Hepatic stellate cell (primary cell): ENCODE measurements around the gene HRH3.

Experiments used
- DNase-seq: peaks from one replicate; pipeline ENCODE4 v3.0.0; 2011; ENCODE audit warnings: low spot score

The HRH3 gene

DNA sequence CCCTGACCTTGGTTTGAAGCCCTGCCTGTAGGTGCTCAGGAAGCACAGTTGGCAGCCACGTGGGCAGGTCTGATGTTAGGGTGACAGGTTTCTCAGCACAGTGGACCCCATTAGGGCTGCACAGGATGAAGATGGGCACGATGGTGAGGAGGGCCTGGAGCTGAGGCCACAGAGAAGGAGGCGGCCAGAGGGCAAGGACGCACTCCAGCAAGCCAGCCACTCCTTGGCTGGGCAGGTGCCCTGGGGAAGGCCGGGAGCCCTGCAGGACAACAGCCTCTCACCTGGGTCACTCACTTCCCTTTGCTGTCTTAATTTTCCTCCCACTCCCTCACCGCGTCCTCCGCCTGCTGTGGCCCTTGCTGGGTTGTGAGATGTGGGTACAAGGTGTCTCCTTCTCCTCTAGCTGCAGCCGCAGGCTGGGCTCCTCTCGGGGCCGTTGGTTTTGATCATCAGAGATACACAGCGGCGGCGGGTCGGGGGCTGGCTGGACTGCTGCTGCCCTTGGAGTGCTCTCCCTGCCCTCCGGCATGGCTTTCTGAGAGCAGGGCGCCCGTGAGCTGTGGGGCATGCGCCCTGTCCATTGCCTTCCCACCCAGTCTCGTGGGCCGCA is 23.9 kb upstream of the HRH3 start:
- no peak for DNase-seq

DNA sequence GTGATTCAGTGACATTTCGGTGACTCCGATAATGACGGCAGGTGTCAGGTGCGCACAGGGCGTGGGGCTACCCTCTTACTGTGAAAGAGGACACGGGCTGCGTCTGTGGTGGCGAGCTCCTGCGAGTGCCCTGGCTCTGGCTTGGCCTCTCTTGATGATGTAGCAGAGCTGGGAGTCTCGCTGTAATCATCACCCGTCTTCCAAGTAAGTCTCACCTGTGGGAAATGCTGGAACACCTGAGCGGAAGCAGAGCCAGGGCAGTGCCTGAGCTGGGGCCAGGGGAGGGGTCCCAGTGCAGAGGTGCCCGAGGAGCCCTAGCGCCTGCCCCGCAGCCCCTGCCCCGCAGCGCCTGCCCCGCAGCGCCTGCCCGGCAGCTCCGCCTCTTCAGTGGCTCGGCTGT is 23.0 kb upstream of the HRH3 start:
- no peak for DNase-seq

DNA sequence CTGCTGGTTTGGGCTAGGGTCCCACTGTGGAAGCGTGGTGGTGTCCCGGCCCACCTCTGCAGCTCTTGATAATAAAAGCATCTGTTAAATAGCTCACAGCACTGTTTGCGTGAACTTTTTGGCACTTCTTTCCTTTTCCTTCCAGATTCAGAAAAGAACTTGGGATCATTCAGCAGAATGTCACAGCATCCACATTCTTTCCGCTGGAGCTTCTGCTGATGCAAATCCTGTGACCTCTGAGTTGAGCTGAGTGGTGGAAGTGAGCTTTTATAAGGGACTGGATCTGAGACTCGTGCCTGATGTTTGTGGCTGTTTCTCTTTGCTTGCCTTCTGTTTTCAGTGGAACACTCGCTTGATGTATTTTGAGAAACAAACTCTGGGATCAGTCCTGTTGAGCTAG is 22.1 kb upstream of the HRH3 start:
- no peak for DNase-seq

DNA sequence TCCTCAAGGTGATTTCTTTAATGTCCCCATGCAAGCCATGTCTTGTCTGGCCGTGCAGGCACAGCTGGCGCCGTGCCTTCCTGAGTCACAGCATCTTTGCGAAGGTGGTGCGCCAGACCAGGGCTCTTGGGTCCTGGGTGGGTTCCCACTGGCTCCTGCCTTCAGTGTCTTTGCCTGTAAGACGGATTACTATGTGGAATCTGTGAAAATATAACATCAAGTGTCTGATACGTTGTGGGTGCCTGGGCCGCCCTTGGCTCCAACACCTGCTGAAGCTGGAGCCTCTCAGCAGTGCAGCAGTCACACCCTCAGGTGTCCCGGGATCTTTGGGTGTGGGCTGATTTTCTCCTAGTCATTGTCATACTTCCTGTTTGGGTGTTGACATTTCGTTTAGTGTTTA is 21.4 kb upstream of the HRH3 start:
- DNase-seq, result no peak

DNA sequence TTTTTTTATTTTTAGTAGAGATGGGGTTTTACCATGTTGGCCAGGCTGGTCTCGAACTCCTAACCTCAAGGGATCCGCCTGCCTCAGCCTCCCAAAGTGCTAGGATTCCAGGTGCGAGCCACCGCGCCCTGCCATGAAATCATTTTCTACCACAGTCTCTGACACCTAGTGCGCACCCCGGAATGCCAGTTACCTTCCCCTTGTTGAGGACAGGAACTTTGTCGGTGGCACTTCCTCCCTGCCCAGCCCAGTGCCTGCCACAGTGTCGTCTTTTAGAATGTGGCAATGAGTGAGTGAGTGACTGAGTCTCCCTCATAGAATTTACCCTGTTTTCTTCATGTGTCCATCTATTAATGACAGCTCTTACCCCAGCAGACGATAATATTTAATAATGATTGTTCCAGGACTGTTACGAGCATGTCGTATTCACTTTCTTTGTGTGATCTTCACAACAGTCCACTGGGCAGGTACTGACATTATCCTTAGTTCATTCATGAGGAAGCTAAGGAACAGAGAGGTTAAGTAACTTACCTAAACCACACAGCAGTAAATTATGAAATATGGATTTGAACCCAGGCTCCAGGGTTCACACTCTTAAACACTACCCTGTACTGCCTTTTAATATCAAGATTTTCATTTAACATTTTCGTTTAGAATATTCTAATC is 20.1 kb upstream of the HRH3 start:
- no peak for DNase-seq

DNA sequence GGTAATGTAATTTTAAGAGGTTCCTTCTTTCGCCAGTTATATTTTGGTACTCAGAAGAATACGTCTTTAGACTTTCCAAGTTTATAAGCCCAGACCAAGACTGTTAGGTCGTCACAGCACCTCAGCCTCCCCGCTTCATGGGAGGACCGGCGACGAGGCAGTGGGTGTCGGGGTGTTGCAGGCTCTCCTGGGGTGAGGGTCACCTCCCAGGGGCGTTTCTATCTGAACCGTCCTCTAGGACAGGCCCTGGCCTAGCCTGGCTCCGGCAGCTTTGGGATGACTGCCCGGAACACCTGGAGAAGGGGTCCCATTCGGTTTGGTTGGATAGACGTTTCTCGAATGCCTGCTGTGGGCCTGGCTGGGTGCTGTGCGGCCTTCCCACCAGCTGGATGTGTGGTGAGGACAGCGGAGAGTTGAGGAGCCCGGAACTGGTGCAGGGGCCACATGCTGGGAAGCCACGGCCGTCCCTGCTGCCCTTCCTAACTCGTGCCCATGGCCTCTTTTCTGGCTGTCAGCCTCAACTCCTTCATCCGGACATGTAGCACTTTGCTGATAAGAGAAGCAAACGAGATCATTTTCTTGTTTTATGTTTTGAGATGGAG is 19.3 kb upstream of the HRH3 start:
- DNase-seq, result peak; percentile 46

DNA sequence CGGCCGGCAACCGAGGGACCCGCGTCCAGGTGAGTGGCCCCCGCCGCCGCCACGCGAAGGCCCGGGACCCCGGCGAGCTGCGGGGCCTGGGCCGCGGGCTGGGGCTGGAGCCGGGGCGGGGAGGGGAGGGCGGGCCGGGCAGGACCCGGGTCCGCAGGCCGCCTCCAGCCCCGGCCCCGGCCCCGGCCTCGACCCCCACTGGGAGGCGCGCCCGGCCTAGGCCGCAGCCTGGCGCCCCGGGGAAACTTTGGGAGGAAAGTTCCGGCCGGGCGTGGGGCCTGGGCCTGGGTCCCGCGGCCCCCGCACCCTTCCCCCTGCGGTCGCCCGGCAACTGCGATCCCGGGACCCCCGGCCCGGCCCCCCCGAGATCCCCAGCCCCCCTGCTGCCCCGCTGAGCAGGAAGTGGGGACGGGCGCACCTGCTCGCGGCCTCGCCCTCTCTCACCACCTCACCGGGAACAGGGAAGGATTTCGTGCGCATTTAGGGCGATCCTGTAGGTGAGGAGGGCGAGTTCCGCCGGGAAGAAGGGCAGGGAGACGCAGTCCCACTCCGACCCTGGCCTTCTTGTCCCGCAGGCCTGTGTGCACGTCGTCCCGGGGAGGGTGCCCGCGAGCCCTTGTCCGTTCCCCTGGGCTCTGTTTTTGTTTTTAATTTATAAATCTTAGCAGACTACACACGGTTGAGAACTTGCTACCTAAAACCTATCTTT is 18.6 kb upstream of the HRH3 start:
- DNase-seq, result peak; percentile 55

DNA sequence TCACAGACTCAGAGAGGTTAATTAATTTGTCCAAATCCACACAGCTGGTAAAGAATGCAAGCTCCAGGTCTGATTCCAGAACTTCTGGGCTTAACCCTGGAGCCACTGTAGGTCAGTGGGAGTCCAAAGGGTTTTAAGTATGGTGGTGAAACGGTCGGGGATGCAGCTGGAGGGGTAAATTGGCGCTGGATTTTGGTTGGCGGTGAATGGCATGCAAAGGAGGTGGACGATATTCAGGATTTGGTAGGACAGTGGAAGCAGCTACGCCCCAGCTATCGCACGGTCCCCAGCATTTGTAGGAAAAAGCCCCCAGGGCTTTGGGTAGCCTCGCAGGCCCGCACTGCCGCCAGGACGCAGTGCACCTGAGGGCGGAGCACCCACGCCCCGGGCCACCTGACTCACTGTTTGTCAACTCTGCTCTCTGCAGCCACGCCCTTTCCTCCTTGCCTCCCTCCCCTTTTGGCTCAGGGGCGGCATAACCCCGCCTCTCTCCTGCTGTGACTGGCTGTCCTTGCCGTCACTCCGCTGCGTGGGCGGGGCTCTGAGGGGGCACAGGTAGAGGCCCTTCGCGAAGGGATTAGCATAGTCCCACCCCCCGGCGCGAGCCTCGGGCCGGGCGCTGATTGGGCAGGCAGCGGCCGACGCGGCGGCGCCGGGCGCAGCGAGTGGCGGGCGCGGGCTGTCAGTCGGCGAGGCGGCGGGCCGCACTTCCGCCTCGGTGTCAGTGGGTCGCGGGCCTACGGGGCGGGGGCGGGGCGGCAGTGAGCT is 17.9 kb upstream of the HRH3 start, which contains the start of gene OSBPL2:
Gene OSBPL2, plus strand, starts transcription at position 721 of the 768 bp plus-strand sequence. CDS start 17,664 bp downstream, outside the sequence.
- DNase-seq, result peak; percentile 100

DNA sequence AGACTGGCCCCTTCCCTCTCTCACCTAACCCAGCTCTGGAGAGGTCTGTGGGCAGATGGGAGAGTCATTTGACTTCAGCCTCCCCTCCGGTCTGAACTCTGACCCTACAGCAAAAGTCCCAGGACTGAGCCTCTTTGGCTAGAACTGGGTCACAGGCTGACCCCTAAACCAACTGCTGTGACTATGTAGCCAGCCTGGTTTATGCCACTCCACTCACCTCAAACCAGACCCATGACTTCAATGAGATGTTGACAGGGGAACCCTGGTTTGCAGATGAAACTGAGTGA is 17.4 kb upstream of the HRH3 start:
- DNase-seq, result no peak

DNA sequence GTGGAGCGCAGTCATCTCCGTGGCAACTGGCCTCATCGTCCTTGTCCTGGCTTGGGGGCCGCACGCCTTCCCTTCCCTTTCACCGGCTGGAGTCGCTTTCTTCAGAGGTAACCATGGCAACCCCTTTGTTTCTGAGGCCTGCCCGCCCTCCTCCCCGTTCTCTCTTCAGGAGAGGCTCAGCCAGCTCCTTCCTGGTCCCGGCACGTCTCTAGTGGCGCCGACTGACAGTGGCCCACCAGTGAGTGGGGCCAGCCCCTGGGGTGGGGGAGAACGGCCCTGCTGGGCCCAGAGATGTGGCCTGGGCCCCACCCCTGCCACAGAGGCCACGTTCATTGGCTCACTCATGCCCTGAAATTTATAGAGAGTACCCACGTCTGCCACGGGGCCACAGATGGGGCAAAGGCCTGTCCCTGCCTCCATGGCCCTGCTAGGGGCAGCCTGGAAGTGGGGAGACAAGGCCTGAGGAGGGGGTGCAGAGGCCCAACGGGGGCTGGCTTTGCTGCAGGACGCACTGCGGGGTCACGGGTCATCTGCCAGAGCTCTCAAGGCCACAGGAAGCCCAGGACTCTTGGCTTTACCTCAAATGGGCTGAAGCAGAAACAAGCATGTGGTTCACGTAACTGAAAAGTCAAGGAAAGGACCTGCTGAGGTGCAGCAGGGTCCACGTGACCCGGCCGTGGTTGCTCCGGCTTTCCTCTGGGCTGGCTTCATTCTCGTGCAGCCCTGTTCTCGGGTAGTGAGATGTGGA is 16.9 kb upstream of the HRH3 start:
- no peak for DNase-seq

DNA sequence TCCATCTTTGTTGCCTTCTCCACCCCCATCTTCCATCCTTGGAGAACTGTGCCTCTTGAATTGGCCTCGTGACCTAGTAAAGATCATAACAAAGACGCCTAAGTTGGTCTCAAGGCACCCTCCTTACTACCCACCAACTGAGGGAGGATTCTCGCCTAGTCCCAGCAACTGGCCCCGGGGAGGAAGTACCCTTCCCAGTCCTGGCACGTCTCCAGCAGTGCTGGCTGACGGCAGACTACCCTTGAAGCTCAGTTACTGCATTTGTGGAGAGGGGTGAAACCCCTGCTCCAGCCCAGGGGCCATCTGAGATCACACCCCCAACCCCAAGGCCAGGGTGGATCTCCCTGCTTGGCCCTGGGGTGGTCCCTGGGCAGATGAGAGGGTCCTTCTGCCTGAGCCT is 16.1 kb upstream of the HRH3 start:
- DNase-seq, result no peak

DNA sequence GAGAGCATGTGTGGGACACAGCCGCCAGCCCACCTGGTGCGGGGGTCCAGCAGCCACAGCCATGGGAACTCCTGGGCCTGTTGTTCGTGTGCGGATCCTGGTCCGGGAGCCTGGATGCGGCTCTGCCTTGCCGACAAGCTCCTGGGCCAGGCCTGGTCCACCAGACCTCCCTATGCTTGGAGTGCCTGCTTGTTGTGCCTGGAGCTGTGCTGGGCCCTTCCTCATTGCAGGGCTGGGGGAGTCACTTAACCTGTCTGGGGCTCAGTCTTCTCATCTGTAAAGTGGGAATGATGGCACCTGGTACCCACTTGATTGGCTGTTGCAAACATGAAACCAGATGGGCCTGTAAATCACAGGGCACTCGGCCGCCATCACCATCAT is 15.7 kb upstream of the HRH3 start:
- DNase-seq, result no peak

DNA sequence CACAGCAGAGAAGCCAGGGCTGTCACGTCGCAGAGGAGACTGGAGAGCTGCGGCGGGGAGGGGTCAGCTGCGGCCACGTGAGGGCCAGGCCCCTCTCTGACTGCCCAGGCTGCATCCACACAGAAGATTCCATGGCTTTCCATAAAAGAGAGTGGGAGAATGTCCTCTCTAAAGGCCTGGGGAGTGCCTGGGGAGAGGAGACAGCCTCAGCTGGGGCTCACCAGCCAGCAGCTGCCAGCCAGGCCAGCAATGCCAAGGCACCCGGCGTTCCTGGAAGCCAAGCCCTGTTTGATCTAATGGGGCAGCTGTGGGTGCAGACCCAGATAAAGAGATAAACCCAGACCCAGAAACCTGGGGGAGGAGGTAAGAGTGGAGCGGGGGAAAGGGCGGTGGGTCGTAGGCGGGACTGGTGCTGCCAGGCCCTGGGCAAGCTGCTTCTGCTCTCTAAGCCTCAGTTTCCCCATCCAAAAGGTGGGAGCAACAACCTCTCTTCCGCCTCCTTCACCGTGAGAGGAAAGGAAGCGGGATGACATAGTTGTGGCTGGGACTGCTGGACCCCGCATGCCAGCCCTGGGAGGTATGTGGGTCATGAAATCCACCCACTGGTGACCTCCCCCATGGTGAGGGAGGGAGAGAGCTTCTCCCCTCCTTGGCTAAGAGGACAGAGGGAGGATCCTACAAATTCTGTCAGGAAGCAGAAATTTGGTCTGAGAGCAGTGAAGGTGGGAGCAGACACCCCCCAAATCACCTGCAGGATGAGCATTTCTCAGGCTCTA is 15.1 kb upstream of the HRH3 start:
- DNase-seq, result no peak

DNA sequence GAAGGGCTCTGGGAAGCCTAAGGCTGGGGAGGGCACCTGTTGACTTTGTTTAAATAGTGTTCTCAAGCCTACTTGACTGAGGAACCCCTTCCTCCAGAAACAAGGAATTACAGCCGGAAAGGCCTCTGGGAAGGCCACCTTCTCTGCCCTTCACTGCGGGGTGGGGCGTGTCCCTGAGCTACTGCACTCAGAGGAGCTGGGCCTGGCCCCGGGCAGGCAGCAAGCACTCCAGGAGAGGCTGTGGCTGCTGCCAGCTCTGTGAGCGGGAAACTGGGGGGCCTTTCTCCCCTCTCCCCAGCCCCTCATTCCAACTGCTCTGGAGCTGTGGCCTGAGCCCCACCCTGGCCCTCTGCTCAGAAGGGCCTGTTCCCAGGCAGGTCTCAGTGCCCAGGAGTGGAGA is 14.3 kb upstream of the HRH3 start:
- no peak for DNase-seq

DNA sequence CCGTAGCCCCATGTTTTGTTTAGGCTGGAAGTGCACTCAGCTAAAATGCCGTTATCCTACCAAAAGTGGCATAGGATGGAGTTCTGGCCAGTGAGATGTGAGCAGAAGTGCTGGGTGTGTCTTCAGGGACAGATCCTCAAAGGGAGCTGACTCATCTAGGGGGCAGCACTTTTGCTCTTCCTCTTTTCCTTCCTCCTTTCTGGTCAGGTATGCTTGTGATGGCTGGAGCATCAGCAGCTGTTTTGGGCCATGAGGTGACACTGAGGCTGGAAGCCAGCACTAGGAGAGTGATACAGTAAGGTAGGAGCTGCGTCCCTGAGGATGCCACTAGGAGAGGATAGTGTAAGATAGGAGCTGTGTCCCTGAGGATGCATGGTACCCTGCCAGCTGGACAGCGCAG is 13.6 kb upstream of the HRH3 start:
- DNase-seq, result no peak

DNA sequence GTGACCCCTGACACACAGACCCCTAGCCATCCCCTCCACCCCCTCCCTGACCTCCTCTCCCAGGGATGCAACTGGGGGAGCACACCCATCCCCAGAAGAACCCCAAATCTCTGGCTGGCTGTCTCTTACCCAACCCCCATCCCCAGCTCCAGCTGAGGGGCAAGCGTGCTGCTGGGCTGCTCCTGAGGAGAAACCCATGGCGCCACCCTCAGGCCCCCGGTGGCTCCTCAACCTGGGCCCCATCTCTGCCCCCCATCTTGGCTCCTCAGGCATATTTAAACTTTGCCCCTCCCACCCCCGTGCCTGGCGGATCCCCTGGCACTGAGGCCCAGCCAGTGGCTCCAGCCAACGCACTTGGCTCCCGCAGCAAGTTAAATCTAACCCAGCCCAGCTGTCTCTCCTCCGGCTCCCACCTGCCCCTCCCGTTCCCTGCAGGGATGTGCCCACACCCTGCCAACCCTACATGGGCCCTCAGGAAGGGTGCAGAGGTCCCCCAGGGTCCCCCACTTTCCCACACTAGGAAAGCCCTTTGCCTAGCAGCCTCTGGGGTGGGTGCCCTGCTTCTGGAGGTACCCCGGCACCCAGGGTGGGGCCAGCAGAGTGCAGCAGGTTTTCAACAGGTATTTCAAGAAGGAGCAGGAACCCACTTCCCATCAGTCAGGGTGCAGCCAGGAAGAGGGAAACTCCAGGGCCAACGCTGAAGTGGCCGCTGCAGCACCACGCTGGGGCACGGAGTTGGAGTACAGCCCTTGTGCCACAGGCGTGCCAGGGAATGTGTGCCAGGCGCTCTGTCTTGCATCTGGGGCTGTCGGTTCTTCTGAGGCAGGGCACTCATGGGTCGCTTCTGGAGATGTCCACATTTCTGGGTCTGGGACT is 12.9 kb upstream of the HRH3 start:
- DNase-seq, result no peak

DNA sequence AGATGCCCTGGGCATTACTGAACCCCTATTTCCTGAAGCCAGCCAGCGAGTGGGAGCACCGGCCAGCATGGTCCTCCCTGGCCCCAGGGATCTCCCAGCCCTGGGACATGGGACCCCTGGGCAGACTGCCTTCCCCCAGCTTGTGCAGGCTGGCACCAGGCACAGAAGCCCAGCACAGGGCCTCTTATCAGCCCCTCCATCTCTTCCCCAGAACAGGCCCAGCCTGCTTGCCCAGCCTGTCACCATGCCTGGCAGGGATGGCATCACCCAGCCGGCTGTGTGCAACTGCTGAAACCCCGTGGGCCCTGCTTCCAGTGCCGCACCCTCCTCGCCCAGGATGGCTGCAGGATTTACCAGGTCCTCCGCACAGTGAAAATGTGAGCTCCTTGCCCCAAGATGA is 12.1 kb upstream of the HRH3 start:
- no peak for DNase-seq

DNA sequence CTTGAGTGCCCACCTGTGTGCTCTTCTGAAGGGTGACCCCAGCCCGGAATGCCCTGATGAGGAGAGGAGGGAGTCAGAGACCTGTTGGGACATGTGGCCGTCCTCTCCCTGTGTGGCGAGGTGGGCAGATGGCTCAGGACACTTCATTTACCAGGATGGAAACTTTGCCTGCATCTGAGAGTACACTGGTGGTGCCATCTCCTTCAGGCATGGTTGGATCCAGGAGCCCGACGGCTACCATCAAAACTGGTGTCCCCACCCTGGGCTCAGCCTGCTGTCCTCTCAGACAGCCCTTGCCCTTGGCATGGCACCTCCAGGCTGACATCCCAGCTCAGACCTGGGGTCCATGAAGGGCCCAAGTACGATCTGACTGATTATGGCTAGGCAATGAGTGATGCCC is 11.2 kb upstream of the HRH3 start:
- no peak for DNase-seq

DNA sequence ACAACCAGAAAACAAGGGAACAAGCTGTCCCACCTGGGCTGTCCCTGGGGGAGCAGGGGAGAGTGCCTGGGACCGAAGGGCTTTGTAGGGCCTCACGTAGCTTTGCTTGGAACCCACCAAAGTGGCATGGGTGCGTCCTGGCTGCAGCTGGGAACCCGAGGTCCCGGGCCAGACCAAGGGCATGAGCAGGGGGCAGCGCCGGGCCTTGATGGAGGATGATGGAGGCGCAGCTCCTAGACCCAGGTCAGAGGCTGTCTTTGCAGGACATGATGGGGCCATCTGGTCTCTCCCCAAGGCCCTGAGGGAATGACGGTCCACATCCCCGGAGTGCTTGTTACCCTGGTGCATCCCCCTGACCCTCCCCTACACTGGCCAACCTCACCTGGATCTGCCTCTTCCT is 10.6 kb upstream of the HRH3 start:
- no peak for DNase-seq

DNA sequence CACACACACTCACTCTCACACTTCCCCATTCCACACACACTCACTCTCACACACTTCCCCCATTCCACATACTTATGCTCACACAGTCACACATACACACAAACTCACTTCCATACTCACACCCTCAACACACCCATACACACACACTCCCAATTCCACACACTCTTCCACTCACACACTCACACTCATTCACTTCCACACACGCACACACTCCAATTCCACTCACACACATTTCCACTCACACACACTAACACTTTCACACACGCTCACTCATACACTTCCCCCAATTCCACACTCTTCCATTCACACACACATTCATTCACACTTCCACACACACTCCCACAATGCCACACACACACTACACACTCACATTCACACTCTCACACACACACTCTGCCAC is 10.2 kb upstream of the HRH3 start:
- DNase-seq, result no peak
